Fibroblast of upper back skin (primary cell): ENCODE results near the gene KRT86.
A peak's percentile ranks its signal among the peaks of the same experiment; 100 is the strongest.

Experiments
- DNase-seq: peaks from one replicate; pipeline ENCODE4 v3.0.0-alpha.2; 2013

The KRT86 gene

DNA sequence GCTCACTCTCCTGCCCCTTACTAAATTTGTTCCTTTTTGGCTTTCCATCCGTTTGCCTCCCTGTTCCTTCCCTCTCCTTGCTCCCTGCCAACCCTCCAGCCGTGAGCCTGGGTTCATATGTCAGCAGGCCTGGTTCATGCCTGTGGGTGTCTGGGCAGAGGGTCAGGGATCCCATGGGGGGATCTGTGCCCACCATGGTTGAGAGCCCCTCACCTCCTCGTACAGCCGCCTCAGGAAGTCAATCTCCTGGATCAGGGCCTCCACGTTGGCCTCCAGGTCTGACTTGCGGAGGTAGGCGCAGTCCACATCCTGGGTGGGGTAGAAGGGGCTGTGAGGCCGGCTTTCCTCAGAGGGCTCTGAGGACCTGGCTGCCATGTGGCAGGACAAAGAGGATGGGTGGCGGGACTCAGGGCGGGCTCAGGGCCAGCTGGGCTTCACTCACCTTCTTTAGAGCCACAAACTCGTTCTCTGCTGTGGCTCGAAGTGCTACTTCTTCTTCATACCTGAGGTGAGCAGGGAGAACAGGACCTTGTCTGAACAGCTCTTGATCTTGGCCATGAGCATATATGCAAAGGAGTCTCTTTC, 43.1 kb downstream of the KRT86 start:
- no peak for DNase-seq

DNA sequence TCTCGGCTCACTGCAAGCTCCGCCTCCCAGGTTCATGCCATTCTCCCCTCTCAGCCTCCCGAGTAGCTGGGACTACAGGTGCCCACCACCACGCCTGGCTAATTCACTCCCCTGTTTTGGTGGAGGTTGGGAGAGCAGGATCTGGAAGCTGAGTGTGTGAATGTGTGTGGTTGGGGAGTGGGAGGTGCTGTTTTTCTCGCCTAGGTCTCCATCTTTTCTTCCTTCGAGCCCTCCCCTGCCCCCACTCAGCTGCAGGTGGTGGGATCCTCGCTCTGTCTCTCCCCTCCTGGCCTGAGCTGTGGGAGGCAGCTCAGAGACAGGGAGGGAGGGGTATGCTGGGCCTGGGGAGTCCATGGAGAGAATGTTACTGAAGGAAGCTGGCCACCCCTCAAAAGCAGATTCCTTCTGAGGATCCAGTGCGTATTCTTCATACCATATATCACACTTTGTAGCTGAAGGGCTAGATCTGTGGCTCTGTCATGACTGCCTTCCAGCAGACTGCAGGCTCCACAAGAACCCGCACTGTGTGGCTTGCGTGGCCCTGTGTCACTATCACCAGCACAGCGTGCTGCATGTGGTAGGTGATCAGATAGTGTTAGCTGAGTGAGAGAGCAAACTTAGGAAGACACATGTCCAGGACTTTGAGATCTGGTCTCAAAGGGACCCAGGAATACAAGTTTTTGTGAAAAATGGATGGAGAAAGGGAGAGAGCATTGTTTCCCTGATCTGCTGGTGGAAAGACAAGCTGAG, 44.0 kb downstream of the KRT86 start:
- DNase-seq = no peak

DNA sequence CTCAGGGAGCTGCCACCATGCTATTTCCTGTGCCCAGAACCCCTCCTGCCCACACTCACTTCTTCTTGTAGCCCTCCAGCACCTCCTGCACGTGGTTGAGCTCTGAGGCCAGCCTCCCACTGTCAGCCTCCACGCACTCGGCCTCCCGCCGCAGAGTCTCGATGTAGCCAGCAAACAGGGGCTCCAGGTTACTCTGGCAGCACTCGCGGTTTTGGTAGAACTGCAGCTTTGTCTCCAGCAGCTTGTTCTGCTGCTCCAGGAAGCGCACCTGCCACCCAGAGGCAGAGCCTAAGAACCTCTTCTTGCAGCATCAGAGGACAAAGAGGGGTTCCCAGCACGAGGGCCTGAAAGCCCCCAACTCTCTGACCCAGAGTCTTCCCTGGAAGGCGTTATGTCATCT, 44.7 kb downstream of the KRT86 start:
- DNase-seq = no peak

DNA sequence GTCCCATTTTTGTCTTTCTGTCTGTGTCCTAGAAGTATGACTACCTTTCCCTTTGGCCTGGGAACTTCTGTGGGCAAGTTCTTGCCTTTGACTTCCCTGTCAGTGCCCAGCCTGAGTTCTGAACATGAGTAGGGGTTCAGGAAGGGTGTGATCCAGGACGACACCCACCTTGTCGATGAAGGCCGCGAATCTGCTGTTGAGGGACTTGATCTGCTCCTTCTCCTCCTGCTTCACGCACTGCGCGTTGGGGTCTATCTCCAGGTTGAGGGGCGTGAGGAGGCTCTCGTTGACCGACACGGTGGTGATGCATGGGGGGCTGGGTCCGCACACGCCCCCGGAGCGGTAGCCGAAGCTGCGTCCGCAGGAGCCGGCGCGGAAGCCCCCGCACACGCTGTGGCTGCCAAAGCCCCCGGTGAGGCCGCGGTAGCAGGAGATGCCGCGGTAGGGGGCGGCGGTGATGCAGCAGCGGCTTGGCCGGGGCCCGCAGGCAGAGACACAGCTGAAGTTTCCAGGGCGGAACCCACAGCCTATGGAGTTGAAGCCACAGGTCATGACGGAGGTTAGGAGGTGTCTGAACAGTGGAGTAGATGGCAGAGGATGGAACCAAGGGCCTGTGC, 46.4 kb downstream of the KRT86 start, which contains the start of gene KRT83:
Gene KRT83, minus strand, starts transcription at position 615 of the 617 bp plus-strand sequence. Its CDS starts 63 bp downstream, at position 552.
- DNase-seq = no peak

DNA sequence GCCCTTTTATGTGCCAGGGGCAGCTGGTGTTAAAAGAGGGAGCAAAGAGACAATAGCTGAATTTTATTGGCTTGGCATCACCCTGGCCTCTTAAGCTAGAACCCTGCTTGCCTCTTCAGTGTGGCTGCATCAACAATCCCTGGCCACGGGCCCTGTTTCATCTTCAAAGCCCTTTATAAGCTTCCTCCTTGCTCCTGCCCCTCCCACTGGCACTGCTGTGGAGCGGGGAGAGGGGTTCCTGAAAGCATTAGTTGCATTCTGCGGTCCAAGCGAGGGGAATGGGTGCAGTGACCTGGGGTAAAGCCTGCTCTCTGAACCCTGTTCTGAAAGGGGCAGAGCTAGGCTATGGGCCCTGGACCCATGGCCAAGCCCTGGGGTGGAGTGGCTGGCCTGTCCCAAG, 47.0 kb downstream of the KRT86 start:
- DNase-seq = no peak

DNA sequence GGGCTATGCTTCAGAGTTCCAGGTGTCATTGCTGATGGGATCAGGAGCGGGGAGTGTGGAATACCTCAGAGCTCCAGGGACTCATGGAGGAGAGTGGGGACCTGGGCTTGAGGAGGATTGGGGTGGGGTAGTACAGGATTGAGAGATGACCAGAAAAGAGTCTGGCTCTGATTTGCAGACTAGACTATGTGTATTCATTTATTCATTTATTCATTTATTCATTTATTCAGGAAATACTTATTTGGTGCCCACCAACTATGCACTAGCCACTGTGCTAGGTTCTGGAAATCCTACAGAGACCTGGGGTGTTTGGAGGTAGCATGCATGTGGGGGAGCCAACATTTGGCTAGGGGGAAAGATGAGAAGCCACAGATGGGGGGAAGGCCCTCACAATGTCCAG, 47.6 kb downstream of the KRT86 start:
- DNase-seq = no peak

DNA sequence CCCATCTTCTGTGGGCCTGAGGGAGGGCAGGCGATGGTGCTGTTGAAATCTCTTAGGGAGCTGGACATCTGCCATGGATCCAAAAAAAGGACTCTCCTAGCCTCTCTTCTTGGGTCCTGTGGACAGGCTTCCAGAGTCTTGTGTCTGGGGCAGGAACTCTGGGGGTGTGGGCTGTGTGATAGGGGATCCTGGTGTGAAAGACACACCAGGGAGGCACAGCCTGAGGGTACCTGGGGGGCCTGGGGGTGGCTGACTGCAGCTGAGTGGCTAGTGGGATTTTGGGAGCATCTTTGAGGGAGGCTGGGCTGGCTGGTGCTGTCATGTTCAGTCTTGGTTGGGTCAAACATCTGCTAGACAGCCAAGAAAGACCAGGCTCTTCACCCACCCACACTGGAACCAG, 48.6 kb downstream of the KRT86 start:
- DNase-seq = no peak

DNA sequence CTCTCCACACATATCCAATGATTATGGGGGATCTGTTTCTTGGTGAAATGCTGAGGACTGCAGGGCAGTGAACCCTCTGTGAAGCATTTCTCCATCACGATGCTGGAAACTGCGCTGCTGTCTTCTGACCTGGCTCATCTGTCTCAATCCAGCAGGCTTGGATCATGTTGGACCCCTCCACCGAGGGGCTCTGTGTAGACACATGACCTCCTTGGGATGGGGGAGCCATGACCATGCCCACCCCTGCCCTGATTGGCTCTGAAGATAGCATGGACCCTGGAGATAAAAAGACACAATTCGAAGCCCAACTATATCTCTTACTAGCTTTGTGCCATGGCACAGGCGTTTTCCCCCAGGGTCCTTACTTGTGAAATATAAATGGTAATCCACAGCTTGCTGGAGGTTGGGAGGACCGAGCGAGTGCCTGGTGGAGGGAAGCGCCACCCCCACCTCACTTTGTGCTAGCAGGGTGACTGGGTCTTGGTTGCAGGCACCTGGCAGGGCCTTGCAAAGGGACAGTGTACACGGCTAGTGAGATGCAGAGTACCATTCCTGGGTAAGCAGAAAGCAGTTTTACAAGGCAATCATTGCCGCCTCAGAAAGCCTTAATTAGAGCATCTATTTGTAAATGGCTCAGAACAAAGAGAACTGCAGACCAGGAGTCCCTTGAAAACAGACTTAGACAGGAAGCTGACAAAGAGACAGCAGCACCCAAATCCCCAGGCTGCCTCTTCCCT, 49.1 kb downstream of the KRT86 start:
- no peak for DNase-seq

DNA sequence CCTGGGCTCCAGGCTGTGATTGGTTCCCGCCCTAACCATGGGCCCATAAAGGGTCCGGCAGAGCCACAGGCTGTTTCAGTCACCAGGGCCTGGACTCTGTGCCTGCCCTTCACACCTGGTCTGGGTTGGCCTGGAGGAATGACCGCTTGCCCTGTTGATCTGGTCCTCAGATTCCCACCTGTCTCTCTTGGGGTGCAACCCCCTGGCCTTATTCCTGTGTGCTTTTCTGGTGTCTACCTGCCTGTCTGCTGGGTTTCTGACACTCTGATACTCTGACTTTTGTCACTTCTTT, 49.7 kb downstream of the KRT86 start:
- DNase-seq = no peak

DNA sequence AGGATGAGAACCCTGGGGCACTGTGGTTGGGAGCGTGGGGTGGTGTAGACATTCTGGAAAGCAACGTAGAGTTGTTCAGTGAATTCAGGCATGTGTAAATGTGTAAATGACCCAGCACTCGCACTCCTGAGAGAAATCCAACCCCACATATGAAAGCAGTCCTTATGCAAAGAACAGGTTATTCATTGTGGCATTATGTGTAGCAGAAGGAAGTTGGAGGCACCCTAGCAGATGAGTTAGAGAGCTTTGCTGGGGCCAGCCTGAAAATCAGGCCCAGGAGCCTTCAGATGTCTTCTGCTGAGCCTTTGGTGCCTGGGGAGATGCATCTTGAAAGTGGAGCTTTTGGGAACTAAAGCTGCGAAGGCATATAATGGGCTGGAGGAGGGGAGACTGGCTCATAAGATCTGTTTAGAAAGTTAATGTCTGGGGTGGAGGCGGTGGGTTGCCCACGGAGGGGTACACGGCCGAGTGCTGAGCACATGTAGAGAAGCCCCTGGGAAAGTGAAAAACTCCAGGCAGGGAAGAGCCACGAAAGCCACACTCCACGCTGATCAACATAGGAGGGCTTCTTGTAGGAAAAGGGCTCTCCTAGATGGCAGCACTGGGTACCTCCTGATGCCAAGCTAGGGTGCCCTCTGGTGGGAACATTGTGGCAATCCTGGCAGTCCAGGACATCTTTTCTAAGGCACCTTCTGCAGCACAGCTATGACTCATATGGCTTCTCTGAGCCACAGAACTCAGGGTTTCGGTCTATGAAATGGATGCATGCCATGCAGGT, 52.8 kb downstream of the KRT86 start:
- peak; percentile 89 for DNase-seq

DNA sequence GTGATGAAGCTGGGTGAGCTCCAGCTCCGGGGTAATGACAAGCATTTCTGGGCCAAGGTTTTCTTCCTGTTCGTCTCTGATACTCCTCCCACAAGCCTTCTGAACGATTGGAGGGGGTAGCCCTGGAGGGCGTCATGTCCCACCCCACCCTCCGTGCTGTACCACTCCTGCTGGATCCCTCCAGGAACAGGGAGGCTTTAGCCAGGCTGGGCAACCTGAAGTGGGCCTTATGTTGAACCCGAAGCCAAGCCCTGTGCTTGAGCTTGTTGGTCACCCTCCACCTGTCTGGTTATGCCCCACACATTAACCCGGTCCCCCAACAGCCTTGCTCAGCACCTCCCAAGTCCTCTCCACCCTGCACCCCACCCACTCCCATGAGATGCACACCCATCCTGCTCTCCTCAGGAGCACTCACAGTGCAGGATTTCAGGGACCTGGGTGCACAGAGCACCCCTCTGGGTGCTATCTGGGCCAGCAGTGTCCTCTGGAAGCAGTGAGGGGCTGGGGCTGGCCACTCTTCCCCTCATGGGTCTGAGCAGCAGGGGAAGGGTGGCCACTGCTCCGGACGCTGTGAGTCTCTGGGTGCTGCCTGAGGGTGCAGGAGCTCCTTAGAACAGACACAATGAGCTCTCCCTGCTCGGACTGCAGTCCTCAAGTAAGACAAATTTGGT, 53.5 kb downstream of the KRT86 start:
- DNase-seq = no peak

DNA sequence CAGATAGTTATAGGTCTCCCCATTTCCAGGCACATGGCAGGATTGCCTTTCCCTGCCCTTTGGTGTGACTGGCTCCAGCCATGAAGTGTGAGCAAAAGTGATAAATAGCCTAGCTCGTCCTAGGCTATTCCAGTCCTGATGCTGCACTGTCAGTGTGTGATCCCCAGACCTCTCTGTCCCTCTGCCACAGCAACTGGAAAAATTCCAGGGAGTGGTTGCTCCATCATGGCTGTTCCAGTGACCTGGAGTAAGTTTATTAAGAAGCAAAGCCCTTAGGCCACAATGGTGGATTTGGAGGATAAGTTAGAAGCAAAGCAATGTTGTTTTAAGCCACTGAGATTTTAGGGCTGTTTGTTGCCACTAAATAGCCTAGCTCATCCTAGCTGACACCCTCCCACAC, 56.6 kb downstream of the KRT86 start:
- DNase-seq = no peak

DNA sequence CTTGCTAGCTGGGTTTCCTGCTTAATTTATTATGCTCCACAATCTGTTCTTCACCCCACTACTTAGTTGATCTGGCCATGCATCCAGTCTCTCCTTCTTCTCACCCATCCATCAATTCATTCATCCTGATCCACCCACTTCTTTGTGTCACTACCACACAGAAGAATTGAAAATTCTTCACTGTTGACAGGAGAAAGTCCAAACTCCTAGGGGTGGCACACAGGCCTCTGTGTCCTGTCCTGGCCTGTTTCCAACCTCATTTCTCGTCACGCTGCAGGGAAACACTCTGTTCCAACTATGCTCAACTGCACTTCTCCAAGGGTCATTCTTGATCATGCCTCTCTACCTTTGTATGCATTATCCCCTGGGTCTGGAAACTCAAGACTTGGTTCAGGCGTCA, 57.4 kb downstream of the KRT86 start:
- no peak for DNase-seq

DNA sequence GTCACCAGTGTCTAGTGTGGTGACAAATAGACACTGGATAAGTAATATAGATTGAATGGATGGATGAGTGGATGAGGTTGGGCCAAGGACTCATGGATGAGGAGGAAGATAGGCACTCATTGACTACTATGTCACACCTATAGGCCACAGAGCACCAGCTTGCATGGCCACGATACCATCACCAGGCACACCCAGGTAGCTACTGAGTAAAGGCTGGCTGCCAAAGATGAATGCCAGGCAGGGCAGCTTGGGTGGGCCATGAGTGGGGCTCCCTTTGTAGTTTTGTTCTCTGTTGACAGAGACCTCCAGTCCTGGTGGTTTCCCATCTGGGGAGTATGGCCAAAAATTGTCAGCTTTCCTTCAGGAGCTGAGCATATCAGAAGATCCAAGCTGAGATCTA, 57.9 kb downstream of the KRT86 start:
- DNase-seq = no peak

DNA sequence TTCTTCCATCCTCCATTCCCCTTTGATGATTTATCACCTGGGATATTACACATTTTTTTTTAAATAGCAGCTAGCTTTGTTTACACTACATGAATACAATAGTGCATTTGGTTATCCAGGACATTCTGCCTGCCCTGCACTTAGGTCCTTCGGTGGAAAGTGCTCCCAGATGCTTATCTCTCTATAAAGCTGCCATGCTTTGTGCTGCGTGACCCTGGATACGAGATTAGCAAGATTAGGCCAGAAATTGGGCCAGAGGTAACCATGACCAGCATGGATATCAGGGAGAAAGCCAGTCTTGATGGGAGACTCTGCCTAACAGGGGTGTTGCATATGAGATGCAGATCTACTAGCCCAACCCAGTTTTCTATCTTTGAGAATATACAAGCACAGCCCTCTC, 58.9 kb downstream of the KRT86 start:
- DNase-seq = no peak

DNA sequence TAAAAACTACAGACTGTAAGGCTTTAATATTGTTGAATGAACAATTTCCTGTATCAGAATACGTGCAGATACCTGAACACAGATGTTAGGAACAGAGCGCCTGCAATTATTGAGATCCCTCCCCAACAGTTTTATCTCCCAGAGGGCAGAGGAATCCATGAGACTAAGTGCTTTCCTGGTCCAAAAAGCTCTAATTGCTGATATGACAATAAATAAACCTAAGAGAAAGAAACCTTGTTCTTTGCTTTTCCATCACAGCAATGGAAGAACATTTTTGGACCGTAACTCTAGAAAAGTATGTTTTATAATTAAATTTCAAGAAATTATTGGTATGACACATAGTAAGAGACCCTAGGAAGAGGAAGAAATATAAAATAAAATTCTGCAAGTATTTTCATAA, 59.7 kb downstream of the KRT86 start:
- no peak for DNase-seq

DNA sequence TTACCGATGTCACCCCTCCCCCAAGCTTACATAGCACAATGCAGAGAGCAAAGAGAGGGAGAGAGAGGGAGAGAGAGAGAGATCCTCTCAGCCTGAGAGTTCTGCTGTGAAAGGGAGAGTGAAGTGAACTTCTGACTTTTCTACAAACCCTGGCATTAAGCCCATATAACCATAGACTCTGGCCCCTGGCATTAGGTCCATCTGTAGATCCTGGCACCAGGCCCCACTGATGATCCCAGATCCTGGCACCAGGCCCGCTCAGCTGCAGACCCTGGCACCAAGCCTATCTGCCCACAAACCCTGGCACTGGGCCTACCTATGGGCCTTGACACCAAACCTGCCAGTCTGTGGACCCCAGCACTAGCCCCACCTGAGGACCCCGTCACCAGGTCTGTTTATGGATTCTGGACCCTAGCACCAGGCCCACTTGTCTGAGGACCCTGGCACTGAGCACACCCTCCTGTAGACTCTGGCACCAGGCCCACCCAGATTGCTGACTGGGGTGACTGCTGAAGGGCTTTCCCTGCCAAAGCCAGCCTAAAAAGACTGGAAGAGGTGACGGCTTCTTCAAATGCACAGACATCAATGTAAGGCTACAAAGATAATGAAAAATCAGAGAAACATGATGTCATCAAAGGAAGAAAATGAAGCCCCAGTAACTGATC, 61.3 kb downstream of the KRT86 start:
- DNase-seq = no peak

DNA sequence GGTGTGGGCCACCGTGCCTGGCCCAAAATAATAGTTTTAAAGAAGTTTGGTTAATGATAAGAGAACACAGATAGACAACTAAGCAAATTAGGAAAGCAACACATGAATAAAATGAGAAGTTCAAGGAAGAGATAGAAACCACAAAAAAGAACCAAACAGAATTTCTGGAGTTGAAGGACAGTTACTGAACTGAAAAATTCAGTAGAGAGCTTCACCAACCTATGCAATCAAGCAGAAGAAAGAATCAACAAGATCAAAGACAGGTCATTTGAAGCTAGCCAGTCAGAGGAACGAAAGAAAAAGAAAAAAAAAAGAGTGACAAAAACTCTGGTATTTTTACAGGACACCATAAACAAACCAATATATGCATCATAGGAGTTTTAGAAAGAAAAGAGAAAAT, 62.2 kb downstream of the KRT86 start:
- DNase-seq = no peak

DNA sequence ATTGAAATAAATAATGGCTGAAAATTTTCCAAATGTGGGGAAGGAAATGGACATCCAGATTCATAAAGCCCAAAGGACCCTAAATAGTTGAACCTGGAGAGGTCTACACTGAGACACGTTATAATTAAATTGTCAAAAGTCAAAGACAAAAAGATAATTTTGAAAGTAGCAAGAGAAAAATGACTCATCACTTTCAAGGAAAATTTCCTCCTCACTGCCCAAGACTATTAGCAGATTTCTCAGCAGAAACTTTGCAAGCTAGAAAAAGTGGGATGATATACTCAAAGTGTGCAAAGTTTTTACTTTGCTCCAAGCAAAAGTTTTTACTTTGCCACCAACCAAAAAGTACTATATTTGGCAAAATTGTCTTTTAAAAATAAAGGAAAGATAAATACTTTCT, 62.6 kb downstream of the KRT86 start:
- DNase-seq = no peak

DNA sequence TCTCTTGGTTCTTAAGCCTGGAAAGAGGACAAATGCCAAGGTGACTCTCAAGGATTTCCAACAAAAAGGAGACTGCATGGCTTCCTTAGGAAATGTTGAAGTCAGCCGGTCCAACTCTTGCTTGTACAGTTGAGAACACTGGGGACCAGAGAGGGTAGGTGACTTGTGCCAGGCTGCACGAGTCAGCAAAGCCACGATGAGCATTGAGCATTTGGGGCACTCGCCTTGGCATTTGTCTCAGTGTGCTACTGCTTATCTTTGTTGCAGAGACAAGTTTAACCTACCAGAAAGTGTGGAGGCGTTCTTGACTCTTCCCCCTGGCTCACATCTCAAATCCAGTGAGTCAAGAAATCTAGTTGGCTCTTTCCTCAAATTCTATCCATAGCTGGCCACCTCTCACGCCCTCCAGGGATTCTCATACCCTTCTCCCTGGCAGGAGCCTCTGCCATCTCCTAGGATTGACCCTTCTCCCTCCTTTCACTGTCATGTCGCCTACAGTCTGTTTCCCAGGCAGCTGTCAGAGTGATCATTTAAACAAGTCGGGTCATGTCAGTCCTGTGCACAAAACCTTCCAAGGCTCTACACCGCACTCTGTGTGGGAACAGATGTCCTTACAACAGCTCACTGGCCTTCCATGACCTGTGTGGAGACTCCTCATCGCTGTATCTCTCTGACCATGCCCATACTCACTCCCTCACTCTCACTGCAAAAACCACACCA, 64.0 kb downstream of the KRT86 start:
- no peak for DNase-seq

DNA sequence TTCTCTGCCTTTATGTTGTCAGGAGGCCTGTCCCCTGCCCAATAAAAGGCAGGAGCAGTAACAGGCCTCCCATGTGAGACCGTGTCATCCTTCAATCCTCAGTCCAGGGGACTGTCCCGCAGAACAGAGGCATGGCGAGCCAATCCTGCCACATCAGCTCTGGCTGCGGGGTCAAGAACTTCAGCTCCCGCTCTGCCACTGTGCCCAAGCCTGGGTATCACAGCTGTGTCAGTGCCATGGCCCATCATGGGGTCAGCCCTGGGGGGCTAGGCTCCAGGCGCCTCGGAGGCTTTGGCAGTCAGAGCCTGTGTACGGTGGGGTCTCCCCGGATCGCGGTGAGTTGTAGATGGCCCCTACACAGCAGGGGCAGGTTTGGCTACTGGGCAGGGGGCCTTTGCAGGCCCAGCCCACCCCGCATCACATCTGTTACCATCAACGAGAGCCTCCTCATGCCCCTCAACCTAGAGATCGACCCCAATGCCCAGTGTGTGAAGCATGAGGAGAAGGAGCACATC, 66.7 kb downstream of the KRT86 start:
- DNase-seq = no peak
